Panc1 (cell line): ENCODE data around the gene MBOAT7. TPM values are rescaled to one million over a fixed set of nuclear protein-coding genes. Genes with fewer than 3 reads are reported as not detected.

Experiments used
- ATAC-seq: fragments of 200-7000 bp; cut with Tn5 transposase; 2 replicates; pipeline ENCODE4 v1.9.1; 2020; ENCODE audit warnings: mild to moderate bottlenecking, moderate library complexity
- BruUV-seq: library from RNA; stranded (reverse); fragments of 400-500 nt; replicated peaks from 2 replicates; lab custom pipeline; 2021; lab: Mats Ljungman, UMichigan
- CTCF ChIA-PET: fragments of 300-600 bp; sonication (Branson Sonifier 250); formaldehyde crosslinking; loops from one replicate; lab custom pipeline; 2022; ENCODE audit warnings: antibody characterized with exemption; lab: Charles Lee
- POLR2A ChIA-PET: fragments of 300-600 bp; sonication (Branson Sonifier 250); formaldehyde crosslinking; loops from one replicate; lab custom pipeline; 2022; ENCODE audit warnings: antibody characterized with exemption; lab: Charles Lee
- DNase-seq: peaks from one replicate; pipeline ENCODE4 v3.0.0-alpha.2; 2010; ENCODE audit warnings: low read depth, low spot score
- H3K27ac ChIP-seq: 2 replicates; pipeline ENCODE4 v1.5.1; 2011; ENCODE audit warnings: mild to moderate bottlenecking, low read length, inconsistent platforms
- H3K27me3 ChIP-seq: fragments of 200-500 bp; sonication (Bioruptor generic); 2 replicates; pipeline ENCODE4 v1.6.0; 2014; ENCODE audit warnings: low read length, inconsistent platforms; ENCODE audit not compliant: control insufficient read depth, insufficient read depth
- H3K36me3 ChIP-seq: fragments of 200-500 bp; sonication (Bioruptor generic); 2 replicates; pipeline ENCODE4 v1.5.1; 2014; ENCODE audit warnings: inconsistent platforms, mild to moderate bottlenecking, low read length, moderate library complexity; ENCODE audit not compliant: control insufficient read depth, insufficient read depth
- H3K4me1 ChIP-seq: 2 replicates; pipeline ENCODE4 v1.5.1; 2011; ENCODE audit warnings: inconsistent platforms, mild to moderate bottlenecking, low read length, moderate library complexity; ENCODE audit not compliant: control insufficient read depth, insufficient read depth
- H3K4me3 ChIP-seq, 2 experiments: 2 replicates each; pipeline ENCODE4 v1.5.1; 2011 to 2012; ENCODE audit warnings: low read depth in 2 of 2, low read length in 2 of 2, mild to moderate bottlenecking in 2 of 2, inconsistent platforms in 1 of 2, moderate library complexity in 1 of 2
- H3K9me3 ChIP-seq: fragments of 200-500 bp; sonication (Bioruptor generic); 2 replicates; pipeline ENCODE4 v1.5.1; 2014; ENCODE audit warnings: low read depth, mild to moderate bottlenecking, inconsistent platforms, low read length, moderate library complexity; ENCODE audit not compliant: control insufficient read depth, insufficient read depth
- POLR2AphosphoS5 ChIP-seq: IDR thresholded peaks from 2 replicates; pipeline ENCODE4 v1.6.1; 2012; ENCODE audit warnings: mild to moderate bottlenecking, low read depth, low read length, moderate library complexity
- SIN3A ChIP-seq: IDR thresholded peaks from 2 replicates; pipeline ENCODE4 v1.6.1; 2012; ENCODE audit warnings: low read depth, mild to moderate bottlenecking, low read length, moderate library complexity, borderline replicate concordance; ENCODE audit not compliant: insufficient read depth
- TCF7L2 ChIP-seq: IDR thresholded peaks from 2 replicates; pipeline ENCODE4 v1.6.1; 2011; ENCODE audit warnings: mild to moderate bottlenecking, low read depth, low read length, inconsistent platforms
- in situ Hi-C: cut with HindIII; loops from 2 replicates; pipeline ENCODE4 v1.10.0; 2016; ENCODE audit warnings: low sequenced_read_pairs, low pct_unique_long_range_greater_than_20kb
- intact Hi-C: fragments of 100-400 bp; cut with micrococcal nuclease; formaldehyde crosslinking; loops from one replicate; pipeline ENCODE4 v1.10.0; 2022; ENCODE audit not compliant: unreplicated experiment
- total RNA-seq: library from RNA; stranded (reverse); gene quantifications from one replicate; pipeline ENCODE4 v1.2.1, GENCODE V29; 2021; ENCODE audit not compliant: unreplicated experiment
- TF ChIP-seq, protein P1 (sequence below): fragments of 450-650 bp; IDR thresholded peaks from 2 replicates; pipeline ENCODE4 v1.5.1; 2017; ENCODE audit warnings: mild to moderate bottlenecking
- TF ChIP-seq, protein P2 (sequence below), 2 experiments: IDR thresholded peaks; 2 replicates each; pipeline ENCODE4 v1.6.1; 2011 to 2012; ENCODE audit warnings: low read depth in 2 of 2, control low read depth in 1 of 2, low read length in 1 of 2, mild to moderate bottlenecking in 1 of 2, moderate library complexity in 1 of 2; ENCODE audit not compliant: insufficient read depth in 1 of 2

Gene MBOAT7
- total RNA-seq, 1 experiment from 2014 or later = 264 TPM

DNA sequence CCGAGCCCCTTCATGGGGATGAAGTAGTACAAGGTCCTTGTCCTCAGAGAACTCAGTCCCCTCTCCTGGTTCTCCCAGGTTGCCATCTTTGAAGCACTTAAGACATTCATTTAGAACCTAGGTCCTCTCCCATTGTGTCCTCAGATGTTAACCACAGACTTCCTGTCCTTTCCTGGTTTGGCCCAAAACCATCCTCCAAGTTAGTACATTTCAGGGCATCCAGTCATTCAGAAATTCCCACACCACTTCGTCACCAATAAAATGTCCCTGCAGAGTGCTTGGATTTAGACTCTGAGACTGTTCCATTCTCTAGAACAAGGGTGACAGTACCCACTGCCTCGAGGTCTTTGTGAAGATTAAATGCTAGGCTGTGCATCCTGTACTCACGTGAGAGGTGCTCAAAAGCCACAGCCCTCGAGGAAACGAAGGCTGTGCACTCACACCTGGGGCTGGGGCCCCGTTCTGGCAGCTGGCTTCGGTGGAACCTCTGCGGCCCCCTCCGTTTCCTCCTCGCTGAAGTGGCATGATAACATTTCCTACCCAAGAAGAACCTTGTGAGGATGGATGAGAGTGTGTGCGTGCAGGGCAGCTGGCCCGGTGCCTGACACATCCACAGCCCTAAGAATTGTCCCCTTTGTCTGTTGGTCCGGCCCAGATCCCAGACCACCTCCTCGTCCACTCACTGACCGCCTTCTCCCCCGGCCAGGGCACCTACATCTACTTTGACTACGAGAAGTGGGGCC, 34.6 kb downstream of the MBOAT7 start:
- BruUV-seq = TSS peak; percentile 65
- no peak for DNase-seq

DNA sequence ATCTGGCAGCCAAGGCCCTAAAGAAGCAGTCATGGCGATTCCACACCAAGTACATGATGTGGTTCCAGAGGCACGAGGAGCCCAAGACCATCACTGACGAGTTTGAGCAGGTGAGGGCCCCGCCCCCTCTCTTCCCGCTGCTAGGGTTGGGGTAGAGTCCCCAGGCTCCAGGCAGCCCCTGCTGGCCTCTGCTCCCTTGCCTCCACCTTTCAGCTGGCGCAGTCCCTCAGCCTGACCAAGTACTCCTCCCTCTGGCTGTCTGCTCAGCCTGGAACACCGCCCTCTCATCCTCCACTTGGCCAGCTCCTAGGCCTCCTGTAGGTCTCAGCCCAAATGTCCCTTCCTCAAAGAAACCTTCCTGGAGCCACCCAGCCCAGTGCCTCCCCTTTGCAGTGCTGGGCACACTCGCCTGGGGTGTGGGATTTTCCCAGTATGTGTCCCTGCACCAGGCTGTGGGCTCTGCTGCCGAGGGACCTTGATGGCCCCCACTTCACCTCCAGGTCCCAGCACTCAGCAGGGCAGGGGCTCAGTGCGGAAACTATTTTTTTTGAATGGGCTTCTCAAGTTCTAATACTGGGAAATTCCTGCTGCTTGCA, 35.6 kb downstream of the MBOAT7 start:
- peaks cover 27% of the 10 kb centered on the region for H3K4me1 ChIP-seq
- peak; percentile 22 for ATAC-seq
- ChIA-PET CTCF (no interaction called here), POLR2A (no interaction called here)
- H3K27ac ChIP-seq = peak overlapping the region; percentile 62; the same call in 1 of the 2 replicates
- BruUV-seq = no TSS peak
- H3K36me3 ChIP-seq = peaks cover 18% of the 10 kb centered on the region
- in situ Hi-C loops = no loop called here
- H3K27me3 ChIP-seq = no peaks in the 10 kb centered on the region
- no peak overlapping the region for H3K4me3 ChIP-seq
- no peak for DNase-seq
- intact Hi-C loops = no loop called here
- no peaks in the 10 kb centered on the region for H3K9me3 ChIP-seq
- TF ChIP-seq POLR2AphosphoS5 = no peak
- no peak for TF ChIP-seq TCF7L2
- TF ChIP-seq, protein P1, sequence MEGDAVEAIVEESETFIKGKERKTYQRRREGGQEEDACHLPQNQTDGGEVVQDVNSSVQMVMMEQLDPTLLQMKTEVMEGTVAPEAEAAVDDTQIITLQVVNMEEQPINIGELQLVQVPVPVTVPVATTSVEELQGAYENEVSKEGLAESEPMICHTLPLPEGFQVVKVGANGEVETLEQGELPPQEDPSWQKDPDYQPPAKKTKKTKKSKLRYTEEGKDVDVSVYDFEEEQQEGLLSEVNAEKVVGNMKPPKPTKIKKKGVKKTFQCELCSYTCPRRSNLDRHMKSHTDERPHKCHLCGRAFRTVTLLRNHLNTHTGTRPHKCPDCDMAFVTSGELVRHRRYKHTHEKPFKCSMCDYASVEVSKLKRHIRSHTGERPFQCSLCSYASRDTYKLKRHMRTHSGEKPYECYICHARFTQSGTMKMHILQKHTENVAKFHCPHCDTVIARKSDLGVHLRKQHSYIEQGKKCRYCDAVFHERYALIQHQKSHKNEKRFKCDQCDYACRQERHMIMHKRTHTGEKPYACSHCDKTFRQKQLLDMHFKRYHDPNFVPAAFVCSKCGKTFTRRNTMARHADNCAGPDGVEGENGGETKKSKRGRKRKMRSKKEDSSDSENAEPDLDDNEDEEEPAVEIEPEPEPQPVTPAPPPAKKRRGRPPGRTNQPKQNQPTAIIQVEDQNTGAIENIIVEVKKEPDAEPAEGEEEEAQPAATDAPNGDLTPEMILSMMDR = no peak
- TF ChIP-seq, protein P2, sequence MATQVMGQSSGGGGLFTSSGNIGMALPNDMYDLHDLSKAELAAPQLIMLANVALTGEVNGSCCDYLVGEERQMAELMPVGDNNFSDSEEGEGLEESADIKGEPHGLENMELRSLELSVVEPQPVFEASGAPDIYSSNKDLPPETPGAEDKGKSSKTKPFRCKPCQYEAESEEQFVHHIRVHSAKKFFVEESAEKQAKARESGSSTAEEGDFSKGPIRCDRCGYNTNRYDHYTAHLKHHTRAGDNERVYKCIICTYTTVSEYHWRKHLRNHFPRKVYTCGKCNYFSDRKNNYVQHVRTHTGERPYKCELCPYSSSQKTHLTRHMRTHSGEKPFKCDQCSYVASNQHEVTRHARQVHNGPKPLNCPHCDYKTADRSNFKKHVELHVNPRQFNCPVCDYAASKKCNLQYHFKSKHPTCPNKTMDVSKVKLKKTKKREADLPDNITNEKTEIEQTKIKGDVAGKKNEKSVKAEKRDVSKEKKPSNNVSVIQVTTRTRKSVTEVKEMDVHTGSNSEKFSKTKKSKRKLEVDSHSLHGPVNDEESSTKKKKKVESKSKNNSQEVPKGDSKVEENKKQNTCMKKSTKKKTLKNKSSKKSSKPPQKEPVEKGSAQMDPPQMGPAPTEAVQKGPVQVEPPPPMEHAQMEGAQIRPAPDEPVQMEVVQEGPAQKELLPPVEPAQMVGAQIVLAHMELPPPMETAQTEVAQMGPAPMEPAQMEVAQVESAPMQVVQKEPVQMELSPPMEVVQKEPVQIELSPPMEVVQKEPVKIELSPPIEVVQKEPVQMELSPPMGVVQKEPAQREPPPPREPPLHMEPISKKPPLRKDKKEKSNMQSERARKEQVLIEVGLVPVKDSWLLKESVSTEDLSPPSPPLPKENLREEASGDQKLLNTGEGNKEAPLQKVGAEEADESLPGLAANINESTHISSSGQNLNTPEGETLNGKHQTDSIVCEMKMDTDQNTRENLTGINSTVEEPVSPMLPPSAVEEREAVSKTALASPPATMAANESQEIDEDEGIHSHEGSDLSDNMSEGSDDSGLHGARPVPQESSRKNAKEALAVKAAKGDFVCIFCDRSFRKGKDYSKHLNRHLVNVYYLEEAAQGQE (IDR thresholded peaks at IDR 0.05; ENCODE audit: insufficient read depth in 1 of 2, low read depth in 2 of 2, low read length in 1 of 2) = no peak
- TF ChIP-seq SIN3A = no peak

More for the DNA sequence above, 34.6 kb downstream of the MBOAT7 start:
- ATAC-seq = no peak
- intact Hi-C loops = no loop called here
- Histone ChIP-seq H3K27me3 (no peaks in the 10 kb centered on the region), H3K4me3 (no peak overlapping the region), H3K36me3 (peaks cover 9% of the 10 kb centered on the region), H3K9me3 (no peaks in the 10 kb centered on the region), H3K27ac (peak overlapping the region; percentile 62), H3K4me1 (peaks cover 28% of the 10 kb centered on the region)
- in situ Hi-C loops = no loop called here
- ChIA-PET POLR2A (no interaction called here), CTCF (no interaction called here)
- TF ChIP-seq SIN3A (no peak), TCF7L2 (no peak), POLR2AphosphoS5 (peak; percentile 70)
- TF ChIP-seq, protein P1 = no peak
- TF ChIP-seq, protein P2 (IDR thresholded peaks at IDR 0.05; ENCODE audit: insufficient read depth in 1 of 2, low read depth in 2 of 2, low read length in 1 of 2) = no peak
